Measurements from ENCODE around the gene CRKL.
"Not testable (repeated sequence)": the region's sequence is repeated elsewhere in the genome, so short reads cannot be mapped to it uniquely, and the experiment has no call there.

Gene CRKL

GRCh38 chr22:20901093-20902033 lies 15.8 kb upstream of the CRKL start:
- not testable (repeated sequence) for DNase-seq

- no peak for DNase-seq
Measured at GRCh38 chr22:20903093-20903492, 14.1 kb upstream of the CRKL start.

- DNase-seq, result no peak
Measured at GRCh38 chr22:20904008-20904979, 12.9 kb upstream of the CRKL start.

GRCh38 chr22:20904980-20905355 lies 12.2 kb upstream of the CRKL start:
- DNase-seq, result no peak

- DNase-seq, result no peak
Measured at GRCh38 chr22:20905415-20906386, 11.5 kb upstream of the CRKL start.

- no peak for DNase-seq
Measured at GRCh38 chr22:20906387-20906767, 10.8 kb upstream of the CRKL start.

- DNase-seq, result not testable (repeated sequence)
Measured at GRCh38 chr22:20908717-20909116, 8.5 kb upstream of the CRKL start.

GRCh38 chr22:20909543-20910303 lies 7.5 kb upstream of the CRKL start:
- DNase-seq, result no peak

GRCh38 chr22:20912494-20912893 lies 4.7 kb upstream of the CRKL start:
- DNase-seq, result no peak

- DNase-seq, result no peak
Measured at GRCh38 chr22:20918663-20919218, 1.5 kb downstream of the CRKL start.

- no peak for DNase-seq
Measured at GRCh38 chr22:20919718-20920117, 2.5 kb downstream of the CRKL start.

GRCh38 chr22:20920881-20921203 lies 3.6 kb downstream of the CRKL start:
- DNase-seq, result no peak

GRCh38 chr22:20922141-20922751 lies 5.0 kb downstream of the CRKL start:
- no peak for DNase-seq

- DNase-seq, result no peak
Measured at GRCh38 chr22:20926243-20926642, 9.0 kb downstream of the CRKL start.

GRCh38 chr22:20927940-20928572 lies 10.8 kb downstream of the CRKL start:
- no peak for DNase-seq

- no peak for DNase-seq
Measured at GRCh38 chr22:20928573-20928967, 11.4 kb downstream of the CRKL start.

- no peak for DNase-seq
Measured at GRCh38 chr22:20930004-20930403, 12.8 kb downstream of the CRKL start.

GRCh38 chr22:20930435-20930834 lies 13.2 kb downstream of the CRKL start:
- not testable (repeated sequence) for DNase-seq

GRCh38 chr22:20931126-20931654 lies 14.0 kb downstream of the CRKL start:
- DNase-seq, result no peak

- no peak for DNase-seq
Measured at GRCh38 chr22:20933910-20934309, 16.7 kb downstream of the CRKL start.

Measured in activated CD8-positive, alpha-beta memory T cell treated with anti-CD3 and anti-CD28 coated beads, Interleukin-2, amount 50 U/mL, for 48 hours (primary cell).